Measurements from ENCODE around the gene DUOX2.

DNA sequence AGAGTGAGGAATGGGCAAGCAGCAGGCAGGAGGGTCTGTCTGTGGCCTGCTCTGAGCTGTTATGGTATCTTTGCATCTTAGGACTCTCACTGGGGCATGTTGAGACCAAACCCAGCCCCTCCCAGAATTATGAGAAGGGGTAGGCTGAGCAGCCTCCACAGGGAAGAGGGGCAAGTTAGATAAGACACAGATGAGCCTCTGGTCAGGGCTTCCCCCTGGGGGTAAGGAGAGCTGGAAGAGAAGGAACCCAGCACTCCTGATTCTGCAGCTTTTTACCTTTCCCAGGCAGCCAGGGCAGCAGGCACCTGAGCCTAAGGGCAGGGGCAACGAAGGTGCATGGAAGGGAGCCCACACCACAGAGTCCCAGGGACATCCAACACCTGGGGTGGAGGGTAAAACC, 35.1 kb upstream of the DUOX2 start:
- no peak for TF ChIP-seq EHMT2 (IDR thresholded peaks at IDR 0.05; ENCODE audit: borderline replicate concordance, low read depth, low read length)
- TF ChIP-seq TAF1 (CRISPR knock-in tag; IDR thresholded peaks at IDR 0.05): no peak
- no peak for TF ChIP-seq JDP2 (CRISPR knock-in tag; IDR thresholded peaks at IDR 0.05; ENCODE audit: borderline replicate concordance)
